RWPE1 (cell line): ENCODE results near the gene SPEF2.

ENCODE experiments used
- CTCF ChIA-PET: fragments of 350-600 bp; sonication (Branson Sonifier 250); formaldehyde crosslinking; extraction: SDS; loops from one replicate; lab custom pipeline; 2021; lab: Yijun Ruan, JAX
- POLR2A ChIA-PET: fragments of 400-600 bp; formaldehyde crosslinking; extraction: SDS; loops from one replicate; lab custom pipeline; 2020; ENCODE audit warnings: antibody characterized with exemption; ENCODE audit not compliant: low non-redundant PET; lab: Yijun Ruan, JAX
- DNase-seq: peaks from one replicate; pipeline ENCODE4 v3.0.0; 2012; ENCODE audit warnings: low spot score
- H3K27ac ChIP-seq: fragments of 450-650 bp; 2 replicates; pipeline ENCODE4 v1.5.1; 2017
- TF ChIP-seq, protein P1 (sequence below): fragments of 450-650 bp; conservative IDR thresholded peaks from 2 replicates; pipeline ENCODE4 v1.5.1; 2017; ENCODE audit warnings: low read depth, mild to moderate bottlenecking

Gene SPEF2

DNA sequence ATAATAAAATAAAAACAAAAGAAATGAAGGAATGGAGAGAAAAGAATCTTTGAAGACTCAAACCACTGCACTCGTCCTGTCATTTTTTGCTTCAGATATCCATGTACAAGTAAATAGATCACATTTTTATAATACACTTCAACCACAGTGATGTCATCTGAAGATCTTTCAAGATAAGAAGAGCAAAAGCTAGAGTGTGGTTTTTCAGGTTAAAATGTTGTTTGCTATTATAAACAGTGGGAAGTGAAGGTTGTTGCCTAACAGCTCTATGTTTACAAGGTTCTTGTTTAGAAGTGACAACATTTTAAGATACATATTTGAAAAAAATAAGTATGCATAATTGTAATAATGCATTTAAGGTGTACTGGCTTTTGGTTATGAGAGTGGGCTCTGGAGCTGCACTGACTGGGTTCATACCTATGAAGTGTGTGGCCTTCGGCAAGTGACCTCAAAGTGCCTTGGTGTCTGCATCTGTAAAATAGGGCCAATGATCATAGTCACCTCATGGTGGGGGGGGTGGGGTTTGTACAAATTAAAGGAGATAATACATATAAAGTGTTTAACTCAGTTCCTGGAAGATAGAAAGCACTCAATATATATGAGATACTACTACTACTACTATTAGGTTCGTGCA lies 193.6 kb downstream of the SPEF2 start:
- TF ChIP-seq, protein P1, sequence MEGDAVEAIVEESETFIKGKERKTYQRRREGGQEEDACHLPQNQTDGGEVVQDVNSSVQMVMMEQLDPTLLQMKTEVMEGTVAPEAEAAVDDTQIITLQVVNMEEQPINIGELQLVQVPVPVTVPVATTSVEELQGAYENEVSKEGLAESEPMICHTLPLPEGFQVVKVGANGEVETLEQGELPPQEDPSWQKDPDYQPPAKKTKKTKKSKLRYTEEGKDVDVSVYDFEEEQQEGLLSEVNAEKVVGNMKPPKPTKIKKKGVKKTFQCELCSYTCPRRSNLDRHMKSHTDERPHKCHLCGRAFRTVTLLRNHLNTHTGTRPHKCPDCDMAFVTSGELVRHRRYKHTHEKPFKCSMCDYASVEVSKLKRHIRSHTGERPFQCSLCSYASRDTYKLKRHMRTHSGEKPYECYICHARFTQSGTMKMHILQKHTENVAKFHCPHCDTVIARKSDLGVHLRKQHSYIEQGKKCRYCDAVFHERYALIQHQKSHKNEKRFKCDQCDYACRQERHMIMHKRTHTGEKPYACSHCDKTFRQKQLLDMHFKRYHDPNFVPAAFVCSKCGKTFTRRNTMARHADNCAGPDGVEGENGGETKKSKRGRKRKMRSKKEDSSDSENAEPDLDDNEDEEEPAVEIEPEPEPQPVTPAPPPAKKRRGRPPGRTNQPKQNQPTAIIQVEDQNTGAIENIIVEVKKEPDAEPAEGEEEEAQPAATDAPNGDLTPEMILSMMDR: no peak
- POLR2A ChIA-PET: no interaction called here
- CTCF ChIA-PET: no interaction called here
- DNase-seq: no peak
- no peak overlapping the region for H3K27ac ChIP-seq

DNA sequence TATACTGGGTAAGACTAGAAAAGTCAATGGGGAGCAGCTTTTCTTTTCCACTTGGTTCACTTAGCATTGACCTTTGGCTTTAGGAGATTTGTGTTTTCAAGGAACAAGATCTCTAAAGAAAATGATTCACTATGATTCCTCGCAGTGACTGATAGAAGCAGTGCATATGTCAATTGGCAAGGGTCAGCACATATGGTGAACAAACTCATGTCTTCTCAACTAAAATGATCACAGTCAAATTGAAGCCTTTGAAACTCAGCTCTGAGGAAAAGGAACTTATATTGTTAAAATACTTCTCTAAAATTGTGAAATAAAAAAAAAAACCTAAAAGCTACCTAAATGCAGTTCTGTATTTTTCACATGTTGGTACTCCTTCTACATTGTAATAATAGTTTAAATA lies 195.9 kb downstream of the SPEF2 start:
- POLR2A ChIA-PET: no interaction called here
- H3K27ac ChIP-seq: no peak overlapping the region
- no peak for DNase-seq
- CTCF ChIA-PET: no interaction called here
- TF ChIP-seq, protein P1: no peak

DNA sequence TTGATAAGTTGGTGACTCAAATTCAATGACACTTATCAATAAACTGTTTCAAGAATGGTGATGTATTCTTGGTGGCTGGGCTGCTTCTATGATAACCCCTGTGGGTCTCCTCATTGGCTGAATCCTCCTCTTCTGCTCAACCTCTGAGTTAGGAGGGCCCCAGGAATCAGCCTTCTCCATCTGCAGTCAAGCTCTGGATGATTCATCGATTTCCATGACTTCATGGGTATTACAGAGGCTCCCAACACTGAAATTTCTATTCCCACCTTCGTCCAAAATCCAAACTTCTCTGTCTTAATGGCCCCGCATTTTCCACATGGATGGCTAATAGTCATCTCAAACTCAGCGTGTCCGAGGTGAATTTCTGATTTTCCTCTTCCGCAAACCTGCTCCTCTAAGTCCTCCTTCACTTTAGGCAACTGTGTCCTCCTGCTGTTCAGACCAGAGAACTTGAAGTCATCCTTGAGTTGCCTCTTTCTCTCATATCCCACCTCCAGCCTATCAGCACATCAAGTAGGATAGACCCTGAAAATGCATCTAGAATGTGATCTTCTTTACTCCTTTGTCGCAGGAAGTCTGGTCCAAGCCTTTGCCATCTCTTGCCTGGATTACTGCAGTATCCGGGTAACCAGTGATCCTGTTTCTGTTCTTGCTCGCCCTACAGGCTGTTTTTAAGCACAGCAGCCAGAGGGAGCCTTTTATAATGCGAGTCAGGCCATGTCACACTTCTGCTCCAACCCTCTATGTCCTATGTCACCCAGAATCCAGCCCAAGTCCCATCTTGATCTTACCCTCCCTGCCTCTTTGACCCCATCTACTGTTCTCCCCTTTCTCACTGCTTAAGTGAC lies 197.7 kb downstream of the SPEF2 start:
- CTCF ChIA-PET: no interaction called here
- H3K27ac ChIP-seq: no peak overlapping the region
- TF ChIP-seq, protein P1: peak; percentile 41
- peak; percentile 18 for DNase-seq
- POLR2A ChIA-PET: no interaction called here

DNA sequence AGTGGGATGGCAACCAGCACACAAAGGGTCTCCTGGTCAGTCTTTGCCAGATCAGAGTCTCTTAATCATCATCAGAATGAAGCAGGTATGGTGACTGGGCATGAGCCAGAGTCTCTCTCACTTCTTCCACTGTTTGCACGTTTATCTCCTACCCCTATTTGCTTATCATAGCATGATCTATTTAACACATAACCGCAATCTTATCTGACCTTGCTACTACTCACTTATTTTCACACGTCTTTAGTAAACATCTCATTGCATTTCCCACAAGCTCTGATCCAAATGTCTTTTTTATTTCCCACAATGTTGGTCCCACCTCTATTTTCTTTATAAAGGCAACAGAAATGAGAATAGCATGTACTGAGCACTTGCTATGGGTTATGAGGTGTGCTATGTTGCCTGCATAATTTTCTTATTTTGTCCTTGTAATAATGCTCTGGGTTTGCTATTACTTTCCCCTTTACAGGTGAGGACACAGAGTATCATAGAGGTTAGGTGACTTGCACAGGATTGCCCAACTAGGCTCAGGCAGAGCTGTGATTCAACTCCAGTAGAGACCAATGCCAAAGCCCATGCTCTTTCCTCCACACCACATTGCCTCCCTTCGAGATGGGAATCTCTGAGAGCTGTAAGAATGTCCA lies 199.3 kb downstream of the SPEF2 start:
- ChIA-PET POLR2A (no interaction called here), CTCF (no interaction called here)
- no peak overlapping the region for H3K27ac ChIP-seq
- TF ChIP-seq, protein P1: no peak
- no peak for DNase-seq

DNA sequence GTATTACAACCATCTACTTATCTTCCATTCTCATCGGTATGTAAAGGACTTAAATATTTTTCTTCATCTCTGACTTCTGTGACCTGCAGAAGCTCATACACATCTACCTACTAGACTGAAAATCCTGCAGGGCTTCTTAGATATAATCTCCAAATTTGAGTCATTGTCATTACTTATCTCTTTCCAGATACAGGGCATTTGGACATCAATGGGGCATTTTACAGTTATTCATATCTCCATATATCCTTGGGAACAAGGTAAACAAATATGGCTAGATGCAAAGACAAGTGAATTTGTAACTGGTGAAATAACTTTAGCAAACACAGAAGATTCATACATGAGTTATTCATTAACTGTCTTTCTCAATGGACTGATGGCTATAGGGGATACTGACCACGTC lies 201.4 kb downstream of the SPEF2 start:
- ChIA-PET CTCF (no interaction called here), POLR2A (no interaction called here)
- no peak overlapping the region for H3K27ac ChIP-seq

DNA sequence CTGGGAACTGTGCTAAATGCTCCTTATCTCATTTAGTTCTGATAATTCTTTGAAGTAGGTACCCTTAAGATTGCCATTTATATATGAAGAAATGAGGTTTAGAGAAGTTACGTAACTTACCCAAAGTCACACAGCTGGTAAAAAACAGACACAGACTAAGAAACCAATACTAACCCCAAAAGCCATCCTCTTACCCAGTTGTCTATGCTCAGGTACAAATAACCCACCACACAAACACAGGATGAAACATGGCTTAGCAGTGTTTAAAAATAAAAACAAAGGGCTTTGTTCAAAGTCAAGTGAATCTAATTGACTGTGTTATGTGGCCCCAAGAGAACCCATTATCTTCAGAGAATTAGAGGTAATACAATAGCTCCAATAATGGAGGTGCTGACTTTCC lies 202.0 kb downstream of the SPEF2 start:
- TF ChIP-seq, protein P1: no peak
- ChIA-PET POLR2A (no interaction called here), CTCF (interaction anchor here (0.6 kb wide), 1 partner anchor 88 kb away, joined by 3 read pairs; no protein-coding TSS in a partner anchor)
- no peak for DNase-seq
- no peak overlapping the region for H3K27ac ChIP-seq

More for the DNA sequence above, 201.4 kb downstream of the SPEF2 start:
- no peak for DNase-seq
- TF ChIP-seq, protein P1: no peak
